SU-DHL-6 (cell line): Measurements from ENCODE around the gene WAS.

Experiments
- EZH2phosphoT487 ChIP-seq: fragments of 200-600 bp; sonication (generic), shearing (Covaris generic); conservative IDR thresholded peaks from 2 replicates; pipeline ENCODE4 v1.6.1; 2018; ENCODE audit warnings: mild to moderate bottlenecking, antibody characterized with exemption, low read length, moderate library complexity, mixed read lengths
- TF ChIP-seq, protein P1 (sequence below): fragments of 200-600 bp; sonication (generic); IDR thresholded peaks from one replicate; pipeline ENCODE4 v1.5.1; 2017; ENCODE audit warnings: antibody characterized with exemption, mild to moderate bottlenecking, low read length, moderate library complexity; ENCODE audit not compliant: insufficient read depth, poor library complexity, severe bottlenecking

DNA sequence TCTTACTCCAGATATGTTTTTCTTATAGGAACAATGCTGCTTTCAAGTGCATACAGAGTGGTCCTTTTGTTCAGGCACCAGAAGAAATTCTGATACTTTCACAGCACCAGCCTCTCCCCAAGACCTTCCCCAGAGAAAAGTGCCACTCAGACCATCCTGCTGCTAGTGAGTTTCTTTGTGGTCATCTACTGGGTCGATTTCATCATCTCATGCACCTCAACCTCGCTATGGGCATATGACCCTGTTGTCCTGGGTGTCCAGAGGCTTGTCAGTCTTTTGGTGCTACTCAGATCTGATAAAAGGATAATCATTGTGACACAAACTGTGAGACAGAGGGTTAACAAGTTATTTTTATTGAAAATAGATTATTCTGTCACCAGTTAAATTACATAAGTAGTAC lies 46.8 kb upstream of the WAS start:
- TF ChIP-seq, protein P1, sequence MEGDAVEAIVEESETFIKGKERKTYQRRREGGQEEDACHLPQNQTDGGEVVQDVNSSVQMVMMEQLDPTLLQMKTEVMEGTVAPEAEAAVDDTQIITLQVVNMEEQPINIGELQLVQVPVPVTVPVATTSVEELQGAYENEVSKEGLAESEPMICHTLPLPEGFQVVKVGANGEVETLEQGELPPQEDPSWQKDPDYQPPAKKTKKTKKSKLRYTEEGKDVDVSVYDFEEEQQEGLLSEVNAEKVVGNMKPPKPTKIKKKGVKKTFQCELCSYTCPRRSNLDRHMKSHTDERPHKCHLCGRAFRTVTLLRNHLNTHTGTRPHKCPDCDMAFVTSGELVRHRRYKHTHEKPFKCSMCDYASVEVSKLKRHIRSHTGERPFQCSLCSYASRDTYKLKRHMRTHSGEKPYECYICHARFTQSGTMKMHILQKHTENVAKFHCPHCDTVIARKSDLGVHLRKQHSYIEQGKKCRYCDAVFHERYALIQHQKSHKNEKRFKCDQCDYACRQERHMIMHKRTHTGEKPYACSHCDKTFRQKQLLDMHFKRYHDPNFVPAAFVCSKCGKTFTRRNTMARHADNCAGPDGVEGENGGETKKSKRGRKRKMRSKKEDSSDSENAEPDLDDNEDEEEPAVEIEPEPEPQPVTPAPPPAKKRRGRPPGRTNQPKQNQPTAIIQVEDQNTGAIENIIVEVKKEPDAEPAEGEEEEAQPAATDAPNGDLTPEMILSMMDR = no peak
- no peak for TF ChIP-seq EZH2phosphoT487
